Stimulated activated CD8-positive, alpha-beta memory T cell treated with anti-CD3 and anti-CD28 coated beads, Interleukin-12 subunit alpha, Interleukin-12 subunit beta, amount 100 ng/mL, for 24 hours (primary cell): ENCODE data around the gene ZIC2.

Experiments
- DNase-seq: peaks from one replicate; pipeline ENCODE4 v3.0.0-alpha.2; 2020; ENCODE audit errors: extremely low read depth

The ZIC2 gene

GRCh38 chr13:99985886-99986527 is 4.4 kb downstream of the ZIC2 start:
- no peak for DNase-seq

DNA sequence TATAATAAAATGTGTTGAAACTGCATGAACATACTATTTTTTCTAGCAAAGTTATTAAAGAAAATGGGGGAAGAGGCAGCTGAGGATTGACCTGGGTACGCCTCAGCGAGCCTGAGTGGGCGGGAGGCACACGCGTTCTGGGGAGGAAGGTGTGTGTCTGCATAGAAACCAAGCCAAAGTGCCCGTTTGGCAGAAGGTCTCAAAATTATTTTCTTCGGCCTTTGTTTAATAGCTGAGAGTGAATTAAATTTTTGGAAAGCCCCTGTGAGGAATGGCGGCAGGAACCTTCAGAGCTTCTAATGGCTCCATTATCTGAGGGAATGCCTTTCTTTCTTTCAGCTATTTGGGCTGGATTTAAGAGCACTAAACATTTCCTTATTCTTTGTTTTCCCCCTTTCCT is 5.2 kb downstream of the ZIC2 start:
- DNase-seq: no peak

DNA sequence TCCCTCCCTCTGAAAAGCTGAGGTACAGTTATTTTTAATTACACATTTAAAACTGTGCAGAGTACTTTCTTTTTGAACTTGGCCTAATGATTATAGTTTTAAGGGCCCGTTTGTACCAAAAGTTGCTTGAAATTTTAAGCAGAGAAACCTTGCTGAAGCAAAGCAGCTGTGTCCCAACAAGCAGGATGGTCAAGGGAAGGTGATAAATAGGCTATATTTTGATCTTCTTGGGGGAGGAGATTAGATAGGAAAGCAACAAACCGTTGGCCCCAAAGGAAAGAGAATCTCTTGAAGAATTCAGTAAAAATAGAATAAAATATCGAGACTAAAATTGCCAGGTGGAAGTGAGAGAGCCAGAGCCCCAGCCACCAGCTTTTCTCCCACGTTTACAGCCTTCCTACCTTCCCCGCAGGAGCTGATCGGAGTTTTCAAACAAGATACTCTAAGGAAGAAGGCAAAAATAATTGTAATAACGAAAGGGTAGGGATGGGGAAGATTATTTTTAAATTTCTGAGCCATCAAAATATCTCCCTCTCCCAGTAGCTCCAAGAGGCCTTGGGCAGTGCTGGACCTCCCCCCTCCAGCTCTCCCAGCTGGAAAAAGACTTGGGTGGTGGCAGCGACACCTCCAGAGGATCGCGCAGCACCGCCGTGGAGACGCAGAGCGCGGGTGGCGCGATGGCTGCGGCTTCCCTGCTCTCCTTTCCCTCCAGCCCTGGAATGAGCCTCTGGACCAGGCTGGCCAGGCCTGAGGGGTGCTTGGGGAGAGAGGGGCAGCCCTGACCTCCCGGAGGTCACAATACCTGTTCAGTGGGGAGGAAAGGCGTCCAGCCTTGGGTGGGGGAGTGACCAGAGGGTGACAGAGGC is 5.8 kb downstream of the ZIC2 start:
- DNase-seq: no peak

DNA sequence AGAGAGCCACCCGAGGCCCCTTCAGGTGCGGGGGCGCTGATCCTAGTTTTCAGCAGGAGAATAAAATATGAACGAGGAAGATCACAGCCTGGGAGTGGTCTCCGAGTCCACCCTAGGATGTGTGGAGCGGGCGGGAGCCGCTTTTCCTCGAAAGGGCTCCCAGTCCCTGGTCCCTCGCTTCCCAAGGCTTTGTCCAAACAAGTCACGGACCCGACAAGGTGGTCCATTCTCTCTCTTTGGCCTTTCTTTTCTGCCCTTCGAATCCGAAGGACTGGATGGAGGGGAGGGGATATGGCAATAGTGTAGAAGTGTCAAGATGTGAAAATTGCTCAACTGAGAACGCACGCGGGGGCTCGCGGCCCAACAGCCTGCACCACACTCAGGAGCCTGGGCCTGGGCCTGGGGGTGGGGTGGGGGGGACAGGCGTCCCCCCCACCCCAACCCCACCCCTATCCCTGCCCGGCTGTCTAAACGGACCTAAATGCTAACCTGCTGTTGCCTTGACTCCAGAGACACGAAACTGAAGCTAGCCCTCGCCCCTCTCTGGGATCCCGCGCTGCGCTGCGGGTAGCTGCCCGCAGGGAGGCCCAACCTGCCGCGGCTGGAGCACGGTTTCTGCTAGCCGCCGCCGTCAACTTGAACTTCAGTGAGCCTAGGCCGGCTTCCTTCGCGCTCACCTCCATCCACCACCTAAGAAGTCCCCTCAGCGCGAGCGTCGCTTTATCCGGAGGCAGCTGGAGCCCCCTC is 7.1 kb downstream of the ZIC2 start:
- DNase-seq: no peak

DNA sequence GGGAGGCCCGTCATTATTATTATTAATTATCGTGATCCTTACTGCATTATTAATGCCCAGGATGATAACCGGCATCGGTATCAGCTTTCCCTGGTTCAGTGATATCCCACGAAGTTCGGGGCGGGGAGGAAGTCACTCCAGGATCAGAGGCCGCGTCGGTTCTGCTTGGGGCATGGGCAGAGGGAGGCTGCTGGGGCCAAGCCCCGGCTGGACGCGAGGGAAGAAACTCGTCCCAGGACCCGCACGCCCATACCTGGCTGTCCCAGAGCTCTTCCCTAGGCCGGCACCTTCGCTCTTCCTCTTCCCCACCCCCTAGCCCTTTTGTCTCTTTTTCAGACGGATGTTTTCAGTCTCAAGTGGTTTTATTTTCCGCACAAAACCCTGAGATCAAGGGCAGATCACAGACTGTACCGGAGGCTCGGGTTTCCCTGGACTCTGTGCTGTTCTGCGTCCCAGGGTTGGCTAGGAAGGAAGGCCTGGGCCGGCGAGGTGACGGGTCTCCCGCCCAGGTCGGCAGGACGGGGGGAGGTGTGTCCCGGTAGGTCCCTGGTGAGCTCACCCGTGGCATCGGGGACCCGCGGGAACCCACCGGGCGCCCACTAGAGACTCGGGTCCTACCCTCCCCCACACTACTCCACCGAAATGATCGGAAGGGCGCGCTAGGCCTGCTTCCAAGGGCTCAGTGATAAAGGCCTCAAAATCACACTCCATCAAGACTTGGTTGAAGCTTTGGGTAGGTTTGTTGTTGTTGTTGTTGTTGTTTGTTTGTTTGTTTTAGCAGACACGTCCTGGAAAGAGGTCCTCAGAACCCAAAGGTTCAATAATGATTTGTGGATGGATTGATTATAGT is 7.9 kb downstream of the ZIC2 start:
- no peak for DNase-seq

DNA sequence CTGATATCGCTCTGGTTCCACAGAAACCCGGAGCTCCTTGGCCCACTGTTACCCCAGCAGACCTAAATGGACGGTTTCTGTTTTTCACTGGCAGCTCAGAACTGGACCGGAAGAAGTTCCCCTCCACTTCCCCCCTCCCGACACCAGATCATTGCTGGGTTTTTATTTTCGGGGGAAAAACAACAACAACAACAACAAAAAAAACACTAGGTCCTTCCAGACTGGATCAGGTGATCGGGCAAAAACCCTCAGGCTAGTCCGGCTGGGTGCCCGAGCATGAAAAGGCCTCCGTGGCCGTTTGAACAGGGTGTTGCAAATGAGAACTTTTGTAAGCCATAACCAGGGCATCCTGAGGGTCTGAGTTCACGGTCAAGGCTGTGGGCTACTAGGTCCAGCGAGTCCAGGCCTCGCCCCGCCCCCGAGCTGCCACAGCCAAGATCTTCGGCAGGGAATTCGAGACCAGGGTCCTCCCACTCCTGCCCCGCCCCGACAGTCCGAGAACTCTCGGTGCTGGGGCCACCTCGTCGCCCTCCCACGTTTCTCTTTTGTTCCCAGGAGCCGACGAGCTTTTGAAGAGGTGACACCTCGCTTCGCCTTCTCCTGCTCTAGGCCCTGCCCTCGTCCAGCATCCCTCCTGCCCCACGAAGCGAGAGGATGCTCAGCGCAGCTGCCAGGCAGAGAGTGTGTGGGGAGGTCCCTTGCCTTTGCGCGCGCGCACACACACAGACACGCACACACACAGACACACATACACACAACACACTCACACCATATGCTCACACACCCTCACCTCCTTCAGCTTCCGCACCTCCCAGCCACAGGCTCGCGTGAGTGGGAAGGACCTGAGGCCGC is 8.8 kb downstream of the ZIC2 start:
- no peak for DNase-seq

DNA sequence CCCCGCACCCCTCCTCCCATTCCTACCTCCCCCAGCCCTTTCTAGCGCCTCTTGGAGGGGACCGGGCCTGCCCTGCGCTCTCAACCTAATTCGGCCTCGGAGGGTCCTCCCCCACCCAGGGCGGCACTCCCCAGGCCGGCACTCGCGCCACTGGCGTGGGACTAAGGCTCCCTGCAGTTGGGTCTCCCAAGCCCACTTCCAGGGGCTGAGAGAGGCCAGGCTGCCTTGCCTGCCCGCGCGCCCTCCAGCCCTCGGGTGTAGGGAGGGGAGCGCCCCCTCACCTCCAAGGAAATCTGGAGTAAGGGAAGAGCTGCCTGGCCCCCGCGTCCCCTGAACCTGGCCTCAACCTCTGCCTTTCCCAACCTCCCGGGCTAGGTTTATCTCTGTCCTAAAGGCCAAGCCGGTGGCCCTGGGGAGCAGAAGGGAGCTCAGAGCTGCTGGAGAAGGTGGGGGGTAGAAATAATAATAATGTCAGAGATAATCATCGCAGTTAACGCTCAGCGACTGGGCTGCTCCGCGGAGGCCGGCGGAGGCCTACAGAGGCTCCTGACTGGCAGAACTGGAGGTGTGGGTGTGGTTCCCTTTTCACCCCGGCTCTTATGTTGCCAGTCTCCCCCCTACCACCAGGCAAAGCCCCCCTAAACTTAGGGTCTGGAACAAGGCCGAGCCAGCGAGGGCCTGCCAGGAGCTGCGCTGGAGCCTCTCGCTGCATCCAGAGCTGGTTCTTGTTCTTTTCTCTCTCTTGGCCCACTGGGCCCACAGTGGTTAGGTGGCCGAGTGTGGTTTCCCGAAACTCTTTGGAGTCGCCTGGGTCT is 9.6 kb downstream of the ZIC2 start:
- DNase-seq: no peak

GRCh38 chr13:99991828-99992775 is 10.5 kb downstream of the ZIC2 start:
- DNase-seq: no peak

- DNase-seq: no peak
These were observed 11.4 kb downstream of the ZIC2 start for GRCh38 chr13:99992949-99993351.

DNA sequence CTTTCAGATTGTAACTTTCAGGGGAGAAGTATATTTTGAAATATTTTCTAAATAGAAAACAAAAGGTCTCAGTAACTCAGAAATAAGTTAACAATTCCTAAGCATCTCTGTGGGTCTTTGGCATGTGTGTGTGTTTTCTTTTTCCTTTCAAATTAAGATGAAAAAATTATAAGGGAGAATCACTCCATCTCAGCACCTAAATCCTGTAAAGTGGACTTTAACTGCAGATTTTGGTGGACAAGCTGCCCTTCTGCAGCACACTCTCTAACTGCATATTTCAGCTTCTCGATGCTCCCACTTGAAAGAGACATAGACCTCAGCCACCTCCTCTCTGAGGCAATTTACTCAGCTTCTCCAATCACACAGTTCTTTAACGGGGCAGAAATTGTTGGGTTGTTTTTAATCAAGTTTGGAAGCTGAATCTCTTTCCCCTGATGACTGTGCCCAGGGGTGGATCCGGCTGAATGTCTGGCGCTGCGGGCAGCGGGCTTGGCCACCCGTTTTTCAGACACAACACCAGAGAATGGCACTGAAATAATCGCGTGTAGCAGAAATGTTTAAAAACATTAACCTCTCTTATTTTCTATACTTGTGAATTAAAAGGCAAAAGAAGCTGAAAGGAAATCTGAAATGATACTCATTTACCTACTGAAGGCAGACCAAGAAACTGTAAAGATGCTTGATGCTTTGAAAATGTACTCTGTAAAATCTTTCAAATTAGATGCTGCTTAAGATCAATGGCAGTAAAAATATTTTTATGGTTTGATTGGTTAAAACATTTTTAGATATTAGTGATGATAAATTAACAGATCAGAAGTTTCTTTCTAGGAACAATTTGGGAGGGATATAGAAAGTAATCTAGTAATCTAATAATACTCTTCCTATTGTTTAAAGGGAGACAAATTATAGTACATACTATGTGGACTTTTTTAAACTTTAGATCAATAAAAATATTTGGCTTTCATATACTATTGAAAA is 12.4 kb downstream of the ZIC2 start:
- no peak for DNase-seq

DNA sequence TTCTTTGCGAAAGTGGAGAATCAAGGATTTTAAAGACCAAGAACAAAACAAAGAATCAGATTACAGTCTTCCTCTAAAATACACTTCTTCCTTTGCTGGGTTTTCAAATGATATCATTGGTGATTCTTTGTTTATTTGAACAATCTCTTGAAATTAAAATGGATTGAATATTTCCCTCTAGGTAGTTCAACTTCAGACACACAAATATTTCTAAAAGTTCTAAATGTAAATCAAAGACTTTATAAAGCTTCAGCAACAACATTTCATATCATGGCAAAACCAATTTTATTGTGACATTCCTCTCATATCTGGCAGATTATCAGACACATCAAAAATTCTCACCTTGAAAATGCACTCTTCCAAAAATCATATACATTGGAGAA is 13.0 kb downstream of the ZIC2 start:
- no peak for DNase-seq

DNA sequence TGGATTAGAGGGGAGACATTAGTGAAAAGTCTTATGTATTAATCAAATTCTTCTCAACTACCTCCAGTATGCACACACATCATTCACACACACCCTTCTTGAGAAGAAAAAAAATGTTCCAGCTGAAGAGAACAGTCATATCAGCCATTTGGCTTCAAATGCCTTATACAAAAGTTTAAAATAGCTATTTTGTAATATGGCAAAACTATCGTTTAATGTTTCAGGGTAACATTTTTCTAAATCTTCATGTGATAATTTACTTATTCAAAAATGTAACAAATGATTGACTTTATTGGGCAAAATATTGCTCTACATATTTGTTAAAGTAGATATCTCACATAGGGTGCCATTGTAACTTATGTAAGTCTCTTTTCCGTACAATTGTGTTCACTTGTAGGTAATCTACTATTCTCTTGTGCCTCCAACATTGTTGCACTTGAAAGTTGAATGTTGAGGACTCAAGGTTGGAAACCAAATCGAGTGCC is 13.6 kb downstream of the ZIC2 start:
- DNase-seq: no peak

DNA sequence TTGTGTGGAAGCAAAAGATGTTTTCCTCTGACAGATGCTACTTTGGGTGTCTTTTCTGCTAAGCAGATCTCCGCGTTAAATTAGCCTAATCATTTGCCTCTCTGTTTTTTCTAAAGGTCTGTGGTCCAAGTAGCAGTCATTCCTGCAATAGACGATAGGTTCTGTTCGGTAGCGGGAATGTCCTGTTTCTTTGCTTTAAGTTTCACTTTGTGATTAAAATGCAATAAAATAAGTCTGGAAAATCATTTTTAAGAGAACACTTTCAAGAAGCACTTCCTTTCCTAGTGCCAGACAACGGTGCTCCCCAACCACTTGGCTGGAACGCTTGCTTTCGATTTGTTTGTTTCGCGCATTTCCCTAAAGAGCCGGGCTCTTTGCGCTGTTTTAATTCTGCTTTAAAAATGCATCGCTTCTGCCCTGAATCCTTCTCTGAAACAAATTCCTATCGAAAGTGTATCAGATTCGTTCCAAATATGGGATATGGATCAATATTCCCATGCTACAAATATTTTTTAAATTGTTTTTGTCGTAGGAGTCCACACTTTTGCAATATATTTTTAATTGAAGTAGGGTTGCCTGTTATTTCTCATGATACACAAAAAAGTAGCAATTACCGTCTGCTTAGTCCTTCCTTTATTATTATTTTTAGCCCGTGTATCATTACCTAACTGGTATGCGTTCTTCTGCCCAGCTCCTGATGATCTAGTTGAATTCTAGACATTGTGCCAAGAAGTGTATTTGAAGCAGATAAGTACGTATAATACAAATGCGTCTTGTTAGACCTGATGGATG is 14.2 kb downstream of the ZIC2 start:
- no peak for DNase-seq

- DNase-seq: no peak
These were observed 14.9 kb downstream of the ZIC2 start for GRCh38 chr13:99996381-99996973.

DNA sequence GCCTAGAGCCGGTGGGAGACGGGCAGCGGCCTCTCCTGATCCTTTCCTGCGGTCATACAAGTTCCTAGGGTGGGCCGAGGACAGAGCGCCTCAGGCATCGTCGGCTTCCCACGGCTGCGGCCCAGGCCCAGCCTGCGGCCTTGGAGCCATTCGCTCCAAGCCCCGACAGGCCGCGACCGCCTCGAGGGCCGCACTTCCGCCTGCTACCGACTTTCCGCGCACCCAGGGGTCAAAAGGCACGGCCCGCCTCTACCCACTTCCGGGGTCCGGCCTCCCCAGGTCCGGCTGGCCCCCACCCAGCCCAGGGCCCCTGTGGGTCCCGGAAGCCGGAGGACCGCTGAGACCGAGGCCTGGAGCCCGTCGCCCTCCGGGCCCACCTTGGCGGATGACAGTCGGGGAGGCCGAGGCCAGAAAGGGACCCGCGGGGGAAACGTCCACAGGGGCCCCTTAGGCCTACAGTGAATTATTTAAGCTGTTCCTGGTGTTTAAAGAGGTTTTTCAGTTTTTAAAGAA is 16.2 kb downstream of the ZIC2 start:
- no peak for DNase-seq

DNA sequence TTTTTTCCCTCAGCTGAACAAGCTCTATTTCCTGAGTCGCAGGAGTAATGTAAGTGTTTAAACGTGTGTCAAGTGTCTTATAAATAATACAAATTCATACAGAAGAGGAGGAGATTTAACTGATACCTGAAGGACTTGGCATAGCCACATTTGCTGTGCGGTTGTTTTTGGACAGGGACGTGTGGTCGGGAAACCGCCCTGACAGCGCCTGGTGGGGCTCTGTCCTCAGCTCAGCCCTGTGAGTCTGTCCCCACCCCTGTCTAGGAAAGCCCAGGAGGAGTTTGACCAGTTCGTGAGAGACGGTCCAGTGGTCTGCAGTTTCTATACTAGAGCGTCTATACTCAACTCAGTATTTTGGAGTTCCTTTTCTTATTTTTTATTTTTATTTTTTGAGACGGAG is 16.7 kb downstream of the ZIC2 start:
- DNase-seq: no peak
